Kidney (tissue), 14 donors: Measurements from ENCODE around the gene TMEM183A. TPM values are rescaled to one million over a fixed set of nuclear protein-coding genes. Genes with fewer than 3 reads are reported as not detected.

Experiments used
- DNase-seq, 5 donors: peaks; one replicate each; pipeline ENCODE4 v3.0.0-alpha.2; 2013 to 2020
- FAIRE-seq: peaks from 2 replicates; lab custom pipeline; 2012; peaks lifted over from hg19 to GRCh38; lab: Jason Lieb, UNC
- H3K27ac ChIP-seq, 2 donors: one replicate each; pipeline ENCODE4 v1.7.0; 2013; ENCODE audit warnings: low read depth in 2 of 2, low read length in 2 of 2, inconsistent platforms in 1 of 2
- H3K27me3 ChIP-seq: one replicate; pipeline ENCODE4 v1.7.1; 2013; ENCODE audit warnings: low read length, inconsistent platforms; ENCODE audit not compliant: control insufficient read depth, insufficient read depth
- H3K36me3 ChIP-seq, 3 donors: one replicate each; pipeline versions ENCODE4 v1.7.0 to v1.7.1; 2013; ENCODE audit warnings: low read length in 3 of 3, control low read depth in 1 of 3, inconsistent platforms in 1 of 3; ENCODE audit not compliant: insufficient read depth in 3 of 3, control insufficient read depth in 2 of 3
- H3K4me1 ChIP-seq, 3 donors: one replicate each; pipeline versions ENCODE4 v1.7.0 to v1.7.1; 2013; ENCODE audit warnings: low read length in 3 of 3, inconsistent platforms in 1 of 3, low read depth in 1 of 3; ENCODE audit not compliant: control insufficient read depth in 2 of 3, insufficient read depth in 2 of 3
- H3K4me3 ChIP-seq, 3 donors: one replicate each; pipeline versions ENCODE4 v1.7.0 to v1.8.1; 2013; ENCODE audit warnings: low read length in 3 of 3, control low read depth in 1 of 3, inconsistent platforms in 1 of 3
- H3K9ac ChIP-seq, 3 donors: one replicate each; pipeline versions ENCODE4 v1.7.0 to v1.7.1; 2013; ENCODE audit warnings: low read length in 3 of 3, control low read depth in 1 of 3, inconsistent platforms in 1 of 3
- H3K9me3 ChIP-seq, 3 donors: one replicate each; pipeline versions ENCODE4 v1.7.0 to v1.7.1; 2013; ENCODE audit warnings: low read length in 3 of 3, control low read depth in 1 of 3, inconsistent platforms in 1 of 3; ENCODE audit not compliant: control insufficient read depth in 2 of 3, insufficient read depth in 1 of 3
- intact Hi-C: fragments of 100-400 bp; cut with DNase I; formaldehyde crosslinking; loops from one replicate; pipeline ENCODE4 v1.11.1; 2022
- polyA plus RNA-seq: library from polyadenylated mRNA; stranded (reverse); fragments of 350-450 nt; fragmentation: Illumina TruSeq; extraction: RNeasy Lipid Tissue Mini Kit (QIAGEN cat#74804); gene quantifications from one replicate; pipeline ENCODE4 v1.2.3, GENCODE V29; 2014; ENCODE audit warnings: low read depth, low replicate concordance; ENCODE audit not compliant: insufficient read depth
- total RNA-seq: library from RNA; stranded (reverse); fragmentation: NEBNext Ultra II Directional; extraction: Animal tissue kit (Norgen Biotek cat#: 25700); gene quantifications from one replicate; pipeline ENCODE4 v1.2.1, GENCODE V29; 2021
- TF ChIP-seq, protein P1 (sequence below): IDR thresholded peaks from 3 replicates; pipeline ENCODE4 v1.5.1; 2012; ENCODE audit warnings: mild to moderate bottlenecking, moderate library complexity, borderline replicate concordance; ENCODE audit not compliant: insufficient read depth; ENCODE audit errors: extremely low read depth
- donor health status: control.
- donor health status: control.
- donor health status: control.
- donor health status: control.
- donor health status: control.
- donor health status: DM: yes; HTN: yes; CAD: no.
- donor health status: Normal renal cell carcinoma (clear cell type).

Gene TMEM183A
- total and polyA plus RNA-seq, 2 donors from 2014 or later: 47.5 to 47.9 TPM

DNA sequence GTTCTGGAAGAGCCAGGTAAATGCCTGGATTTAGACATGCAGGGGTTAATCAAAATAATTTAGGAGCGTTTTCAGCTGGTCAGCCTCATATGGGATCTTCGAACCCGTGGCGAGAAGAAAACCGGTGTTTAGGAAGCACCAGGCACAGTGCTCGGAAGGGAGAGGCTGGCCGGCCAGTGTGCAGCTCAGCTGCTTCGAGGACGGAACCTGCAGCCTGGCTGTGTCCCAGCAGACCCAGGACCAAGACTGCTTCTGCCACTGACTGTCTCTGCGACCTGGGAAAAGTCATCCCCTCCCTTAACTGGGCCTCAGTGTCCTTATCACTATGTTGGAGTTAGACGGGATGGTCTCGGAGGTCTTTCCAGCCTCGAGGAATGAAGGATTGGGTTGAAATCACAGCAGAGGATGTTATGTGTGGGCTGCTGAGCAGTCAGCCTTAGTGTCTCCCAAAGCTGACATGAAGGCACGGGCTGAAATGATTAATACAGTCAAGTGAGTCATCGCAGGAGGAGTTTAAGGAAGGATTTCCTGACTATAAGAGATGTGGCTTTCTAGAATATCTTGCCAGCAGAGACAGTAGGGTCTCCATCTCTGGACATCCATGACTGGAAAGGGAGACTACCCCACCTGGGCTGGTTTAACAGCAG, 39.9 kb downstream of the TMEM183A start:
- Histone ChIP-seq H3K9ac (no peak overlapping the region), H3K36me3 (no peaks in the 10 kb centered on the region), H3K4me1 (peaks cover 0 to 3% (median 0%) of the 10 kb centered on the region in 3 donors), H3K27me3 (no peaks in the 10 kb centered on the region), H3K4me3 (no peak overlapping the region), H3K9me3 (no peaks in the 10 kb centered on the region), H3K27ac (no peak overlapping the region)
- TF ChIP-seq, protein P1, sequence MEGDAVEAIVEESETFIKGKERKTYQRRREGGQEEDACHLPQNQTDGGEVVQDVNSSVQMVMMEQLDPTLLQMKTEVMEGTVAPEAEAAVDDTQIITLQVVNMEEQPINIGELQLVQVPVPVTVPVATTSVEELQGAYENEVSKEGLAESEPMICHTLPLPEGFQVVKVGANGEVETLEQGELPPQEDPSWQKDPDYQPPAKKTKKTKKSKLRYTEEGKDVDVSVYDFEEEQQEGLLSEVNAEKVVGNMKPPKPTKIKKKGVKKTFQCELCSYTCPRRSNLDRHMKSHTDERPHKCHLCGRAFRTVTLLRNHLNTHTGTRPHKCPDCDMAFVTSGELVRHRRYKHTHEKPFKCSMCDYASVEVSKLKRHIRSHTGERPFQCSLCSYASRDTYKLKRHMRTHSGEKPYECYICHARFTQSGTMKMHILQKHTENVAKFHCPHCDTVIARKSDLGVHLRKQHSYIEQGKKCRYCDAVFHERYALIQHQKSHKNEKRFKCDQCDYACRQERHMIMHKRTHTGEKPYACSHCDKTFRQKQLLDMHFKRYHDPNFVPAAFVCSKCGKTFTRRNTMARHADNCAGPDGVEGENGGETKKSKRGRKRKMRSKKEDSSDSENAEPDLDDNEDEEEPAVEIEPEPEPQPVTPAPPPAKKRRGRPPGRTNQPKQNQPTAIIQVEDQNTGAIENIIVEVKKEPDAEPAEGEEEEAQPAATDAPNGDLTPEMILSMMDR: no peak
- DNase-seq: peak in 4 of 5 donors; percentile 35 to 64 (median 44)
- no peak for FAIRE-seq
- intact Hi-C loops: no loop called here

DNA sequence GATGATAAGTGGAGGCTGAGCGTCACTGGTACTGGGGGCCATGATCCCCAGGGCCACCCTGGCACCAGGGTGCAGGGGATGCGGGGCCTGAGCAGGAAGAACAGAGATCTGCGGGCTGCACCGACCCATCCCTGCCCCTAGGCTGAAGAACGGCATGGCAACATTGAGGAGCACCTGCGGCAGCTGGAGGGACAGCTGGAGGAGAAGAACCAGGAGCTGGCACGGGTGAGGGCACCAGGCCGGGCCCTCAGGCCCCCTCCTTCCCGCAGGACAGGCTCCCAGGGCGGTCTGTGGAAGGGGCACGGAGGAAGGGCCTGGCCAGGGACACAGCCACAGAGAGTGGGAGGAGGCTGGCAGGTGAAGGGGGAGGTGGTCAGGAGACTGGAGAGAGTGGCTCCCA, 40.9 kb downstream of the TMEM183A start:
- H3K9ac ChIP-seq: no peak overlapping the region
- no peak for FAIRE-seq

DNA sequence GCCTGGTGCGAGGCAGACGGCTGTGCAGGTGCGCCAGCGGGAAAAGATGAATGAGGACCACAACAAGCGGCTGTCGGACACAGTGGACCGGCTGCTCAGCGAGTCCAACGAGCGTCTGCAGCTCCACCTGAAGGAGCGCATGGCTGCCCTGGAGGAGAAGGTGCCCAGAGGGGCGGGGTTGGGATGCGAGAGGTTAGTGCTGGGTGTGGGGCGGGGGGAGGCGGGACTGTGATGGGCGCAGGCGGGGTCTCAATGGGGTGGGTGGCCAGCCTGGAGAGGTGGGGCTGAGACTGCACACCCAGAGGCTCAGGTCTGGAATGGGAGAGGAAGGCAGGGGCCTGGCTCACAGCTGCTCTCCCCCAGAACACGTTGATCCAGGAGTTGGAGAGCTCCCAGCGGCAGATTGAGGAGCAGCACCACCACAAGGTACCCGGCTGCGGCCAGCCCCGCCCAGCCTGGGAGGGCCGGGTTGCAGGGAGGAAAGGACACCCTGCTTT, 41.4 kb downstream of the TMEM183A start:
- no peak overlapping the region for H3K27ac ChIP-seq
- no peaks in the 10 kb centered on the region for H3K27me3 ChIP-seq
- H3K4me3 ChIP-seq: no peak overlapping the region
- intact Hi-C loops: no loop called here
- no peaks in the 10 kb centered on the region for H3K9me3 ChIP-seq
- H3K9ac ChIP-seq: no peak overlapping the region
- peak; percentile 72 to 78 (median 74) for DNase-seq
- H3K36me3 ChIP-seq: no peaks in the 10 kb centered on the region
- TF ChIP-seq, protein P1: no peak
- FAIRE-seq: no peak
- H3K4me1 ChIP-seq: peaks cover 0 to 3% (median 0%) of the 10 kb centered on the region in 3 donors

More for the DNA sequence above, 40.9 kb downstream of the TMEM183A start:
- peak in 1 of 5 donors; percentile 63 for DNase-seq
- no peaks in the 10 kb centered on the region for H3K36me3 ChIP-seq
- TF ChIP-seq, protein P1: no peak
- H3K4me3 ChIP-seq: no peak overlapping the region
- H3K27me3 ChIP-seq: no peaks in the 10 kb centered on the region
- H3K27ac ChIP-seq: no peak overlapping the region
- peaks cover 0 to 3% (median 0%) of the 10 kb centered on the region in 3 donors for H3K4me1 ChIP-seq
- intact Hi-C loops: no loop called here
- no peaks in the 10 kb centered on the region for H3K9me3 ChIP-seq
